ENCODE results near the gene LYPD3.
"Not testable (repeated sequence)": the region's sequence is repeated elsewhere in the genome, so short reads cannot be mapped to it uniquely, and the experiment has no call there.

The LYPD3 gene

GRCh38 chr19:43465468-43466120, at the start of gene LYPD3:
TSS of gene LYPD3 (minus strand) at chr19:43465608. CDS start at chr19:43465571, 37 bp downstream.
- no peak for DNase-seq

GRCh38 chr19:43512399-43512798, 47.0 kb upstream of the LYPD3 start:
- DNase-seq = not testable (repeated sequence)

DNA sequence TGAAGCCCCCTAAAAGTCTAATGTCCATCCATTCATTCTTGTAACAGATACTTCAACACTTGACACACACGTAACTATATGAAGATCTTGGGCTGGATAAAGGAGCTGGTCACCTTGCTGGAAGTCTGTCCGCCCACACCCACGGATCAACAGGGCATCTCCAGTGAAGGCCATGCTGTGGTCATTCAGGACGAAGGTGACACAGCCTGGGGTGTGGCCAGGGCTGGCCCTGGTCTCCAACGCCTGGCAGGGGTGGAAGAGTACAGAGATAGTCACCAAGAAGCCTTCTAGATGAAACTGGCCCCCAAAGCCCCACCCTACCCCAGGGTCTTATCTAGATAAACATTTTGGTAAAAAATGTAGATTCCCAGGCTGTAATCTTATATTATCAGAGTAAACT, 45.9 kb upstream of the LYPD3 start:
- no peak for DNase-seq

GRCh38 chr19:43510713-43511112, 45.3 kb upstream of the LYPD3 start:
- DNase-seq = no peak

DNA sequence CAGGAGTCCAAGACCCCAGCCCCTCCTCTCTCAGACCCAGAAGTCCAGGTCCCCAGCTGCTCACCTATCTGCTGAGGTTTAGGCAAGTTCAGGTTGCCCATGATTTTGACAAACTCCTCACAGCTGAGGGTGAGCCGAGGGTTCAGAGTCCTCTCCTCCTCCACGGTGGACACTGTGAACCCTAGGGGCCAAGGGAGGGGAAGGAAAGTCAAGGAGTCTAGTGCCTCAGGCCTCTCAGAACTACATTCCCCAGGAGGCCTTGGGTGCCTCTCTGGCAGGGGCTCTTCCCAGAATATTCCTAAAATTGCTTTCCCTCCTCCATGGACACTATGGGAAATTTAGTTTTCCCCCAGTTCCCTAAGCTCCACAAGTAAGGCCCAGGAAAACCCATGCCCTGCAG, 42.5 kb upstream of the LYPD3 start:
- no peak for DNase-seq

DNA sequence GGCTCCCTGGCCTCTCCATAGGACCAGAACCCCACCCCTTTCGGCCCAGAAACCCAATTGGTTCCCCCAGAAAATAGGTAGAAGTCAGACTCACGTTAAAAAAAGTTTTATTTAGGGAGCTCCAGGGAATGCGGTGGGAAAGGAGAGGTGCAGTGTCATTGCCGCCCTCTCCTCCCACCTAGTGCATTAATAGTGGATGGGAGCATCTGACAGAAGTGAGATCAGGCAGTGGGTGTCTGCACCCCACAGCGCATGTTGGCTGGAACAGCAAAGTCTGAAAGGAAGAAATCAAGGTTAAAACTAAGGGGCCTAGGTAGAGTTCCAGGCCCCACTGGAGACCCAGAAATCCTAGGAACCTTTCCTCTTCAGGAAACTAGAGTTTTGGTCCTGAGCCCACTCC, 41.2 kb upstream of the LYPD3 start:
- DNase-seq = no peak

- no peak for DNase-seq
Observed at GRCh38 chr19:43505941-43506340, 40.5 kb upstream of the LYPD3 start.

DNA sequence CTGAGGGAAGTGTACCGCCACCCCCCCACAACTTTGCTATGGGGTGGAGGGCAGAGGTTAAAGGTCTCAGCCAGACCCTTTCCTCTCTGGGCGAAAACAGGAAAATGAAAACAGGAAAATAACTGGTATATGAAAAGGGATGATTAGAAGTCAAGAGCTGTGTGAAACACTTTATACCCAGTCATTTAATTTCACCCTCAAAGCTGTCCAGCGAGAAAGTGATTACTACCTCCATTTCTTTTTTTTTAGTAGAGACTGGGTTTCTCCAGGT, 39.7 kb upstream of the LYPD3 start:
- no peak for DNase-seq

GRCh38 chr19:43504426-43505185, 39.2 kb upstream of the LYPD3 start, which contains the start of gene PHLDB3:
TSS of gene PHLDB3 (minus strand) at chr19:43504746. CDS start at chr19:43504118, 628 bp downstream.
- DNase-seq = peak; percentile 52

GRCh38 chr19:43503501-43504425, 38.4 kb upstream of the LYPD3 start:
- DNase-seq = peak; percentile 98

GRCh38 chr19:43502419-43502976, 37.1 kb upstream of the LYPD3 start:
- DNase-seq = no peak

DNA sequence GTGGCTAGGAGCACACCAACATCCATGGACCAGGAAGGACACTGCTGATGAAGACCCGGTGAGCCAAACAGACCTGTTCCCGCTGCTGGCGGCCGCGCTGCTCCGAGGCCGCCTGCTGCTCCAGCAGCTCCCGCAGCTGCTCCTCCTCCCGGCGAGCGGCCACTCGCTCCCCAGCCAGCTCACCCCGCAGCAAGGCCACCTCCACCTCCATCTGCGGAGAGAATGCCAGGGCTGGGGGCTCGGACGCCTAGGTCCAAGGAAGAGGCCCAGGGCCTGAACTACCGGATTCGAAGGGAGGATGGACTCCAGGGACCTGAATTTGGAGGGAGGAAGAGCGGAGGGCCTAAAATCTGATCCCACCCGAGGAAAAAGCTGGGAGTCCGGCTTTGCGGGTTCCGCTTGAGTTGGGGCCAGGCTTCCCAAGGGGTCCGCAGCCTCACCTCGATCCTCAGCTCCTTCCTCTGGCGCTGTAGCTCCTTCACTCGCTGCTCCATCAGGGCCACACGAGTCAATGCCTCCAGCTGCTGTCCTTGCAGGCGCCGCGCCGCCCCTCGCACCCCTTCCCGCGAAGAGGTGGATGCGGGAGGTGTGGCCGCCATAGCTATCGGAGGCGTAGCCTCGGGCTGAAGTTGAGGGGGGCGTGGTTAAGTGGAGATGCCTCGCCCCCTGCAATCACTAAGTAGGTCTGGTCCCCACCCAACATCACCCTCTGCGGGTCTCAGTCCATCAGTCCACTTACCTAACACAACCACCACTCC, 36.4 kb upstream of the LYPD3 start:
- no peak for DNase-seq

DNA sequence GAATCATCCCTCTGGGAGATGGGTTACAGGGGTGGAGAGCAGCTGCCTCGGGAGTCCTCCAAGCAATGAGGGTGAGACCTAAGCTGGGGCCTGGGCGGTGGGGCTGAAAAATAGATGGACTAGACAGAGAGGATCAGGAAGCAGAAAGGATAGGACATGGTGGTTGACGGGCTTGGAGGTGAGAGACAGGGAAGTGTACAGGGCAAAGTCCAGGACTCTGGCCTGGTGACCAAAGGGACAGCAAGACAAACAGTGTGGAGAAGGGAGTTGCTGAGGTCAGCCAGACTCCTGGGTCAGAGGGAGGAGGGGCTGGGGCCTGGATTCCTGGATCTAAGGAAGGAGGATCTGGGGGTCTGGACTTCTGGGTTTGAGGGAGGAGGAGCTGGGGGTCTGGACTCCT, 33.6 kb upstream of the LYPD3 start:
- no peak for DNase-seq

- no peak for DNase-seq
Observed at GRCh38 chr19:43498233-43498842, 32.9 kb upstream of the LYPD3 start.

- no peak for DNase-seq
Observed at GRCh38 chr19:43496960-43497359, 31.6 kb upstream of the LYPD3 start.

DNA sequence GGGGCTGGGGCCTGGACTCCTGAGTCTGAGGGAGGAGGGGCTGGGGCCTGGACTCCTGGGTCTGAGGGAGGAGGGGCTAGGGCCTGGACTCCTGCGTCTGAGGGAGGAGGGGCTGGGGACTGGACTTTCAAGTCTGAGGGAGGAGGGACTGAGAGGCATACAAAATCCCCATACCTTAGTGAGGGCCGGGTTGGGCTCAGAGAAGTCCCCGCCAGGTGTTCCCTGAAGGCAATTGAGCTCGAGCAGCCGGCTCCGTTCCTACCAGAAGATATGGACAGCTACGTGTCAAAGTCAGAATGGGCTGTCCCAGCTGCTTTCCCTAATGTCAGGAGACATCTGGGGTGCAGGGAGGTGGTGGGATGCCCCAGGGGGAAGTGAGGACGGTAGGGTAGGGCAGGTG, 29.7 kb upstream of the LYPD3 start:
- no peak for DNase-seq

DNA sequence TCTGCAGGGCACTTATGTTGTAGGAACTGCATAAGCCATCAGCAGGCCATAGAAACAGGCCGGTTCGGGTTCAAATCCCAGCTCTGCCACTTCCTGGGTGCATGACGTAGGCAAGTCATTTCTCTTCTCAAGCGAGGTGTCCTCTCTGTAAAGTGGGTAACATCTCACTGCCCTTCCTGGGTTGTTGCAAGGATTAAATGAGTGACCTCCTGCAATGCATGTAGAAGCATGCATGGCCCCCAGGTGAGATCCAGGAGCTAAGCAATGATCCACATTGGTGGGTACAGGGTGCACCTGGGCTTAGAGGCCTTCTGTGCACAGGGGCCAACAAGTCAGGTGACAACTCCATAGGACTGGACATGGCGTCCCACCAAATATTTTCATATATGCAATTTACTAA, 25.4 kb upstream of the LYPD3 start:
- DNase-seq = no peak

DNA sequence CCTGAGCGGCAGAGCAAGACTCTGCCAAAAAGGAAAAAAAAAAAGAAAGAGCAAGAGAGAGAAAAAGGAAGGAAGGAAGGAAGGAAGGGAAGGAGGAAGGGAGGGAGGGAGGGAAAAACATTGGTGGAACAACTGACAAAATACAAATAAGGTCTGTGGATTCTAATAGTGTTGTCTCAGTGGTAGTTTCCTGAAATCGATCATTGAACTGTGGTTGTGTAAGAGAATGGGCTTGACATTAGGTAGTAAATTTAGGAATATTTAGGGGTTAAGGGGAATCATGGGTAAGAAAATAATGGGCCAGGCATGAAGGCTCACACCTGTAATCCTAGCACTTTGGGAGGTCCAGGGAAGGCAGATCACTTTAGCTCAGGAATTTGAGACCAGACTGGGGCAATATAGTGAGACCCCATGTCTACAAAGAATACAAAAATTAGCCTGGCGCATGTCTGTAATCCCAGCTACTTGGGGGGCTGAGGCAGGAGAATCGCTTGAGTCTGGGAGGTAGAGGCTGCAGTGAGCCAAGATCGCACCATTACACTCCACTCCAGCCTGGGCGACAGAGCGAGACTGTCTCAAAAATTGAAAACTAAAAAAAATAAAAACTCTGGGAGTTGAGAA, 24.7 kb upstream of the LYPD3 start:
- no peak for DNase-seq

GRCh38 chr19:43489310-43489709, 23.9 kb upstream of the LYPD3 start:
- DNase-seq = no peak

DNA sequence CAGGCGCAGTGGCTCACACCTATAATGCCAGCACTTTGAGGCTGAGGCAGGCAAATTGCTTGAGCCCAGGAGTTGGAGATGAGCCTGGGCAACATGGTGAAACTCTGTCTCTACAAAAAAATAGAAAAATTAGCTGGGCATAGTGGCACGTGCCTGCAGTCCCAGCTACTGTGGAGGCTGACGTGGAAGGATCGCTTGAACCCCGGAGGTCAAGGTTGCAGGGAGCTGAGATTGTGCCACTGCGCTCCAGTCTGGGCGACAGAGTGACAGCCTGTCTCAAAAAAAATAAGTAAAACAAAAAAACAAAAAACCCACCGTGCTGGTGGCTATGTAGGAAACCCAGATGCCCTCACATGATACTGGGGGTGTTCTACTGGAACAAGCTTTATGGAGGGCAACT, 22.8 kb upstream of the LYPD3 start:
- no peak for DNase-seq

- DNase-seq = no peak
Observed at GRCh38 chr19:43486412-43486811, 21.0 kb upstream of the LYPD3 start.

- no peak for DNase-seq
Observed at GRCh38 chr19:43485951-43486350, 20.5 kb upstream of the LYPD3 start.

Data from stimulated activated CD4-positive, alpha-beta T cell treated with anti-CD3 and anti-CD28 coated beads, Interleukin-4, amount 100 ng/mL, for 24 hours (primary cell).